OCI-LY3 (cell line): ENCODE measurements around the gene CELF5.
"Not testable (repeated sequence)": the region's sequence is repeated elsewhere in the genome, so short reads cannot be mapped to it uniquely, and the experiment has no call there.

ENCODE experiments used
- H2AFZ ChIP-seq: fragments of 200-600, 300-600 bp; shearing (Covaris generic); 2 replicates; pipeline ENCODE4 v1.6.0; 2014; ENCODE audit warnings: antibody characterized with exemption, low read depth, low read length
- H3K27ac ChIP-seq: fragments of 200-600, 300-600 bp; sonication (generic); 2 replicates; pipeline ENCODE4 v1.5.1; 2014; ENCODE audit warnings: mild to moderate bottlenecking, low read length, moderate library complexity, mixed read lengths
- H3K27me3 ChIP-seq: fragments of 200-600, 300-600 bp; sonication (generic); 2 replicates; pipeline ENCODE4 v1.6.1; 2014; ENCODE audit warnings: low read depth, low read length, mixed read lengths
- H3K36me3 ChIP-seq: fragments of 200-600, 300-600 bp; sonication (generic); replicated peaks from 2 replicates; pipeline ENCODE3; 2014; ENCODE audit warnings: low read depth, low read length, mixed read lengths
- H3K4me1 ChIP-seq: fragments of 300-600, 200-600 bp; sonication (generic); 2 replicates; pipeline ENCODE4 v1.6.1; 2014; ENCODE audit warnings: low read length, mixed read lengths
- H3K4me2 ChIP-seq: fragments of 200-600, 300-600 bp; sonication (generic); 2 replicates; pipeline ENCODE4 v1.6.1; 2014; ENCODE audit warnings: low read length, mixed read lengths
- H3K4me3 ChIP-seq: fragments of 300-600, 200-600 bp; sonication (generic); 2 replicates; pipeline ENCODE4 v1.5.1; 2014; ENCODE audit warnings: antibody characterized with exemption, mild to moderate bottlenecking, low read length, moderate library complexity
- H3K79me2 ChIP-seq: fragments of 300-600, 200-600 bp; shearing (Covaris generic); 2 replicates; pipeline ENCODE4 v1.6.1; 2014; ENCODE audit warnings: mild to moderate bottlenecking, low read length, mixed read lengths
- H3K9ac ChIP-seq: fragments of 300-600, 200-600 bp; shearing (Covaris generic); 2 replicates; pipeline ENCODE4 v1.6.0; 2014; ENCODE audit warnings: mild to moderate bottlenecking, low read length, moderate library complexity
- H3K9me3 ChIP-seq: fragments of 200-600, 300-600 bp; shearing (Covaris generic); 2 replicates; pipeline ENCODE4 v1.6.1; 2014; ENCODE audit warnings: low read length, mixed read lengths; ENCODE audit not compliant: insufficient read depth
- H4K20me1 ChIP-seq: fragments of 200-600, 300-600 bp; sonication (generic); 2 replicates; pipeline ENCODE4 v1.6.1; 2016; ENCODE audit warnings: low read length, mixed read lengths; ENCODE audit not compliant: insufficient read depth
- EZH2phosphoT487 ChIP-seq: fragments of 200-600 bp; shearing (Covaris generic); IDR thresholded peaks from 2 replicates; pipeline ENCODE4 v1.6.1; 2018; ENCODE audit warnings: antibody characterized with exemption, mixed run types, low read depth
- TF ChIP-seq, protein P1 (sequence below): fragments of 200-600, 300-600 bp; sonication (generic); IDR thresholded peaks from 2 replicates; pipeline ENCODE4 v1.5.1; 2014; ENCODE audit warnings: antibody characterized with exemption, low read length, low read depth

CELF5 gene

DNA sequence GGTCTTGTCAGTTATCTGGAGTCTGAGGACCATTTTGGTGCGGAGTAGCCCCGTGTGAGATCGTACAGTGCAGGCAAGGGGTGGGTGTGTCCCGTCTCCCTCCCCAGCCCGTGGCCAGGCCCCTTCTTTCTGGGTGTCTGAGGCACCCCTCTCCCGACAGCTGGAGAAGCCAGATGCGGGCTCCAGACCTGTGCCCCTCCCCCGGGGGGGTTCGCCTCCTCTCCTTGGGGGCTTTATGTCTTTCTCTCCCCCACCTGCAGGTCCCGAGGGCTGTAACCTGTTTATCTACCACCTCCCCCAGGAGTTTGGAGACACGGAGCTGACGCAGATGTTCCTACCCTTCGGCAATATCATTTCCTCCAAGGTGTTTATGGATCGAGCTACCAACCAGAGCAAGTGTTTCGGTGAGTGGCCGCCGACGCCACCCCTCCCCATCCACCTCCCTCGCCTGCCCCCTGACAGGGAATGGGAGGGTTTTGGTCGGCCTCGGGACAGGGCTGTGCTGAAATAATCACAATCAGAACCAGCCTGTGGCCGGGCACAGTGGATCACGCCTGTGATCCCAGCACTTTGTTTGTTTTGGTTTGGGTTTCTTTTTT, 65.6 kb downstream of the CELF5 start:
- H2AFZ ChIP-seq = no peak overlapping the region
- H3K4me2 ChIP-seq = no peak overlapping the region
- H3K9me3 ChIP-seq = no peaks in the 10 kb centered on the region
- no peaks in the 10 kb centered on the region for H3K36me3 ChIP-seq
- no peaks in the 10 kb centered on the region for H4K20me1 ChIP-seq
- no peaks in the 10 kb centered on the region for H3K79me2 ChIP-seq
- no peak overlapping the region for H3K4me3 ChIP-seq
- TF ChIP-seq, protein P1, sequence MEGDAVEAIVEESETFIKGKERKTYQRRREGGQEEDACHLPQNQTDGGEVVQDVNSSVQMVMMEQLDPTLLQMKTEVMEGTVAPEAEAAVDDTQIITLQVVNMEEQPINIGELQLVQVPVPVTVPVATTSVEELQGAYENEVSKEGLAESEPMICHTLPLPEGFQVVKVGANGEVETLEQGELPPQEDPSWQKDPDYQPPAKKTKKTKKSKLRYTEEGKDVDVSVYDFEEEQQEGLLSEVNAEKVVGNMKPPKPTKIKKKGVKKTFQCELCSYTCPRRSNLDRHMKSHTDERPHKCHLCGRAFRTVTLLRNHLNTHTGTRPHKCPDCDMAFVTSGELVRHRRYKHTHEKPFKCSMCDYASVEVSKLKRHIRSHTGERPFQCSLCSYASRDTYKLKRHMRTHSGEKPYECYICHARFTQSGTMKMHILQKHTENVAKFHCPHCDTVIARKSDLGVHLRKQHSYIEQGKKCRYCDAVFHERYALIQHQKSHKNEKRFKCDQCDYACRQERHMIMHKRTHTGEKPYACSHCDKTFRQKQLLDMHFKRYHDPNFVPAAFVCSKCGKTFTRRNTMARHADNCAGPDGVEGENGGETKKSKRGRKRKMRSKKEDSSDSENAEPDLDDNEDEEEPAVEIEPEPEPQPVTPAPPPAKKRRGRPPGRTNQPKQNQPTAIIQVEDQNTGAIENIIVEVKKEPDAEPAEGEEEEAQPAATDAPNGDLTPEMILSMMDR = no peak
- no peak for TF ChIP-seq EZH2phosphoT487
- no peak overlapping the region for H3K9ac ChIP-seq
- H3K27ac ChIP-seq = no peak overlapping the region
- no peaks in the 10 kb centered on the region for H3K4me1 ChIP-seq
- peaks cover 14% of the 10 kb centered on the region for H3K27me3 ChIP-seq

DNA sequence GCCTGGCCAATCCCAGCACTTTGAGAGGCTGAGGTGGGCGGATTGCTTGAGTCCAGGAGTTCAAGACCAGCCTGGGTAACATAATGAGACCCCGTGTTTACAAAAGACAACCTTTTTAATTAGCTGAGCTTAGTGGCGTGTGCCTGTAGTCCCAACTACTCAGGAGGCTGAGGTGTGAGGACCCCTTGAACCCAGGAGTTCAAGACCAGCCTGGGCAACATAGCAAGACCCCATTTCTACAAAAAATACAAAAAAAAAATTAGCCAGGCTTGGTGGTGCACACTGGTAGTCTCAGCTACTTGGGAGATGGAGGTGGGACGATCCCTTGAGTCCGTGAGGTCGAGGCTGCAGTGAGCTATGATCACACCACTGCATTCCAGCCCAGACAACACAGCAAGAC, 66.4 kb downstream of the CELF5 start:
- H3K27ac ChIP-seq, H3K36me3 ChIP-seq: not testable (repeated sequence)

GRCh38 chr19:3291644-3292043, 67.2 kb downstream of the CELF5 start:
- Histone ChIP-seq H3K4me3 (no peak overlapping the region), H3K36me3 (no peaks in the 10 kb centered on the region), H3K4me2 (no peak overlapping the region), H4K20me1 (no peaks in the 10 kb centered on the region), H3K4me1 (no peaks in the 10 kb centered on the region), H3K9me3 (no peaks in the 10 kb centered on the region), H3K27ac (no peak overlapping the region), H3K79me2 (no peaks in the 10 kb centered on the region), H2AFZ (no peak overlapping the region), H3K9ac (no peak overlapping the region), H3K27me3 (peaks cover 14% of the 10 kb centered on the region)
- TF ChIP-seq, protein P1 = no peak
- no peak for TF ChIP-seq EZH2phosphoT487

More for the DNA sequence above, 66.4 kb downstream of the CELF5 start:
- H3K27me3 ChIP-seq = peaks cover 14% of the 10 kb centered on the region
- H3K4me3 ChIP-seq, H3K9me3 ChIP-seq, H4K20me1 ChIP-seq, H3K4me2 ChIP-seq, H2AFZ ChIP-seq, H3K4me1 ChIP-seq, H3K9ac ChIP-seq, H3K79me2 ChIP-seq: not testable (repeated sequence)

DNA sequence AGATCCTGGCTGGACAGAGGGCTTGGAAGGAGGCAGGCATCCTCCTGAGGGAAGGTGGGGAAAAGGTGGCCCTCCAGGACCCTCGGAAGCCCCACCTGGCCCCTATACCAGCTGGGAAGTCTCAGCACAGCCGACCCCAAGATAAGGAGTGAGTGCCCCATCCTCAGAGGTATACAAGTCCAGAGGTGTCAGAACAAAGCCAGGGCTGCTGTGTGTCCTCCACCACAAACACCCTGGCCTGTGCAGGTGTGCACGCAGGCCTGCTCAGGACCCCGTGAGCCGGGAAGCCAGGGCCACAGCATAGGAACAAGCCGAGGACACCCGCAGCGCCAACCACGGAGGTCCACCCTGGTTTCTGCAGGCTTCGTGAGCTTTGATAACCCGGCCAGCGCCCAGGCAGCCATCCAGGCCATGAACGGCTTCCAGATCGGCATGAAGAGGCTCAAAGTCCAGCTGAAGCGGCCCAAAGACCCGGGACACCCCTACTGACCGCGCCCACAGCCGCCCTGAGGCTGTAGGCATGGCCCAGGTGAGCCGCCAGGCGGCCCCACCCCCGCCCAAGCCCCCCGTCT, 68.6 kb downstream of the CELF5 start:
- Histone ChIP-seq H3K27me3 (peaks cover 14% of the 10 kb centered on the region), H4K20me1 (no peaks in the 10 kb centered on the region), H2AFZ (no peak overlapping the region), H3K79me2 (no peaks in the 10 kb centered on the region), H3K4me3 (no peak overlapping the region), H3K36me3 (no peaks in the 10 kb centered on the region), H3K9me3 (no peaks in the 10 kb centered on the region), H3K9ac (no peak overlapping the region), H3K4me1 (no peaks in the 10 kb centered on the region), H3K27ac (no peak overlapping the region), H3K4me2 (no peak overlapping the region)
- no peak for TF ChIP-seq EZH2phosphoT487
- TF ChIP-seq, protein P1 = no peak

DNA sequence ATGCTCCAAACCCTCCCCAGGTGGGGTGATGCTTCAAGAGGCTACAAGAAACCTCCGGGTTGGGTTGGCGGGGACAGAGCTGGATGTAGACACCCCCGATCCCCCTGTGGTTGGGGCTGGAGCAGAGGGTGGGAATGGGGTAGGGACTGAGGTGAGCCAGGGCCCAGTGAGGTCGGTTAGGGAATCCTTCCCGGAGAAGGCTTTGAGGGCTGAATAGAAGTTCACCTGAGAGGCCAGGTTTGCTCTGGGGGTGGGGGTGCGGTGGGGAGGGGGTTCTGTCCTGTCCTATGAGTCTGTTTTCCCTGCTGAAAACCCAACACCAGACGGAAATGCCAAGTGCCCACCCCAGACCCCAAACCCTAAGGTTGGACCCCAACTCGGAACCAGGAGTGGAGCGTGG, 69.1 kb downstream of the CELF5 start:
- H3K9ac ChIP-seq = no peak overlapping the region
- H3K36me3 ChIP-seq = no peaks in the 10 kb centered on the region
- H3K79me2 ChIP-seq = no peaks in the 10 kb centered on the region
- no peak overlapping the region for H2AFZ ChIP-seq
- TF ChIP-seq, protein P1 = no peak
- TF ChIP-seq EZH2phosphoT487 = no peak
- H3K4me2 ChIP-seq = no peak overlapping the region
- H3K27me3 ChIP-seq = peaks cover 14% of the 10 kb centered on the region
- H3K9me3 ChIP-seq = no peaks in the 10 kb centered on the region
- H4K20me1 ChIP-seq = no peaks in the 10 kb centered on the region
- no peak overlapping the region for H3K4me3 ChIP-seq
- H3K27ac ChIP-seq = no peak overlapping the region
- H3K4me1 ChIP-seq = no peaks in the 10 kb centered on the region
